ENCODE data around the gene UGT1A8.

UGT1A8 gene

GRCh38 chr2:233819884-233820773 is 202.7 kb downstream of the UGT1A8 start:
- DNase-seq (ENCODE audit: low read depth): no peak

GRCh38 chr2:233820774-233821105 is 203.3 kb downstream of the UGT1A8 start:
- DNase-seq (ENCODE audit: low read depth): no peak

- no peak for DNase-seq (ENCODE audit: low read depth)
Measured at GRCh38 chr2:233821196-233821595, 203.8 kb downstream of the UGT1A8 start.

GRCh38 chr2:233821709-233822100 is 204.3 kb downstream of the UGT1A8 start:
- DNase-seq (ENCODE audit: low read depth): no peak

- DNase-seq (ENCODE audit: low read depth): no peak
Measured at GRCh38 chr2:233822101-233822771, 204.8 kb downstream of the UGT1A8 start.
